Transverse colon (tissue), 4 donors: ENCODE data around the gene SAP130. TPM values are rescaled to one million over a fixed set of nuclear protein-coding genes. Genes with fewer than 3 reads are reported as not detected.

ENCODE experiments used
- DNase-seq: peaks from one replicate; pipeline ENCODE4 v3.0.0-alpha.2; 2019
- H3K27ac ChIP-seq, 4 donors: fragments of 200-600 bp; sonication (generic); 2 replicates each; pipeline ENCODE4 v1.5.1; 2016 to 2018; ENCODE audit warnings: inconsistent platforms in 4 of 4
- H3K27me3 ChIP-seq: fragments of 200-600 bp; sonication (generic); 2 replicates; pipeline ENCODE4 v1.5.1; 2017; ENCODE audit warnings: inconsistent platforms
- H3K36me3 ChIP-seq, 4 donors: fragments of 200-600 bp; sonication (generic); 2 replicates each; pipeline ENCODE4 v1.5.1; 2017 to 2019; ENCODE audit warnings: inconsistent platforms in 4 of 4
- H3K4me1 ChIP-seq, 4 donors: fragments of 200-600 bp; sonication (generic); 2 replicates each; pipeline ENCODE4 v1.5.1; 2017 to 2020; ENCODE audit warnings: inconsistent platforms in 4 of 4
- H3K4me3 ChIP-seq, 4 donors: fragments of 200-600 bp; sonication (generic); 1 replicate in 1 of 4; 2 replicates in 3 of 4; pipeline versions ENCODE4 v1.5.1 to v1.6.1; 2017 to 2019; ENCODE audit warnings: inconsistent platforms in 4 of 4
- H3K9me3 ChIP-seq, 2 donors: fragments of 200-600 bp; sonication (generic); 2 replicates each; pipeline ENCODE4 v1.5.1; 2017 to 2019; ENCODE audit warnings: inconsistent platforms in 2 of 2
- CTCF ChIP-seq, 5 experiments: fragments of 200-600 bp in 3 of 5; fragments of 450-650 bp in 2 of 5; sonication (generic) in 3 of 5; IDR thresholded peaks; 1 replicate in 2 of 5; 2 replicates in 3 of 5; pipeline ENCODE4 v1.5.1; 2016 to 2017; ENCODE audit warnings: antibody characterized with exemption in 5 of 5, inconsistent platforms in 3 of 5, mild to moderate bottlenecking in 2 of 5, moderate library complexity in 1 of 5
- EP300 ChIP-seq: sonication (generic); formaldehyde crosslinking; IDR thresholded peaks from one replicate; pipeline ENCODE4 v1.6.1; 2017; ENCODE audit warnings: antibody characterized with exemption, low read depth
- POLR2A ChIP-seq: fragments of 450-650 bp; IDR thresholded peaks from one replicate; pipeline ENCODE4 v1.6.1; 2016; ENCODE audit warnings: antibody characterized with exemption, mild to moderate bottlenecking, moderate library complexity
- POLR2AphosphoS5 ChIP-seq, 3 donors: sonication (generic); formaldehyde crosslinking; IDR thresholded peaks; one replicate each; pipeline ENCODE4 v1.6.1; 2016; ENCODE audit warnings: antibody characterized with exemption in 3 of 3
- WGBS, 2 donors: methylation state at CpG; one replicate each; pipeline ENCODE4 v1.1.5; 2018; ENCODE audit warnings: low coverage in 1 of 2; 5-methylcytosine and 5-hydroxymethylcytosine counted together
- in situ Hi-C, 4 donors: fragments of 200-750 bp; cut with MboI; loops; one replicate each; pipeline versions ENCODE4 v1.15.0 to v1.15.1; 2017; ENCODE audit warnings: low sequenced_read_pairs in 3 of 4, low pct_ligation_motif_present in 1 of 4, low pct_unique_long_range_greater_than_20kb in 1 of 4
- intact Hi-C: fragments of 100-400 bp; cut with DNase I; formaldehyde crosslinking; loops from one replicate; pipeline ENCODE4 v1.15.1; 2023; ENCODE audit warnings: low total_unique reads
- total RNA-seq, 4 donors: library from RNA; depleted of rRNA; stranded (reverse); fragments of >200 nt; gene quantifications; one replicate each; pipeline ENCODE4 v1.1.0, GENCODE V29; 2016

SAP130 gene
- total RNA-seq, 4 donors from 2014 or later = 2.6 to 23.9 (median 13.0) TPM

GRCh38 chr2:127901339-127902056, 126.4 kb downstream of the SAP130 start:
- Histone ChIP-seq H3K4me1 (peaks cover 0 to 9% (median 1%) of the 10 kb centered on the region in 4 donors), H3K36me3 (no peaks in the 10 kb centered on the region), H3K27ac (peak overlapping the region in 3 of 4 donors; percentile 57 to 63 (median 57)), H3K4me3 (no peak overlapping the region), H3K27me3 (no peaks in the 10 kb centered on the region), H3K9me3 (no peaks in the 10 kb centered on the region)
- peak; percentile 27 for DNase-seq
- in situ Hi-C loops = no loop called here
- TF ChIP-seq POLR2AphosphoS5 (IDR thresholded peaks at IDR 0.05) (no peak), EP300 (no peak), POLR2A (no peak), CTCF (IDR thresholded peaks at IDR 0.05) (no peak)
- intact Hi-C loops = no loop called here
- WGBS, 2 donors = 79 to 82% methylated on average over 4 to 12 of the region's 12 CpGs

- intact Hi-C loops = no loop called here
Observed at GRCh38 chr2:127897531-127898211, 130.2 kb downstream of the SAP130 start.

GRCh38 chr2:127893494-127893893, 134.4 kb downstream of the SAP130 start:
- intact Hi-C loops (no loop called here), in situ Hi-C loops (no loop called here)
- Histone ChIP-seq H3K36me3 (no peaks in the 10 kb centered on the region), H3K9me3 (no peaks in the 10 kb centered on the region), H3K27ac (no peak overlapping the region), H3K27me3 (no peaks in the 10 kb centered on the region), H3K4me1 (peaks cover 0 to 3% (median 0%) of the 10 kb centered on the region in 4 donors), H3K4me3 (no peak overlapping the region)
- TF ChIP-seq POLR2A = no peak
- TF ChIP-seq CTCF (IDR thresholded peaks at IDR 0.05) = no peak
- no peak for TF ChIP-seq POLR2AphosphoS5 (IDR thresholded peaks at IDR 0.05)
- no peak for TF ChIP-seq EP300
- 79 to 100% methylated on average over 1 to 5 of the region's 5 CpGs for WGBS, 2 donors
- DNase-seq = no peak

More at GRCh38 chr2:127897531-127898211, 130.2 kb downstream of the SAP130 start:
- no peaks in the 10 kb centered on the region for H3K36me3 ChIP-seq
- no peaks in the 10 kb centered on the region for H3K27me3 ChIP-seq
- in situ Hi-C loops = no loop called here
- no peak for DNase-seq
- WGBS, 2 donors = 59% methylated on average over 1 of the region's 1 CpG; no CpG with 5 or more reads in 1 of the 2 donors
- H3K4me3 ChIP-seq = no peak overlapping the region
- no peak for TF ChIP-seq POLR2A
- TF ChIP-seq EP300 = no peak
- no peak for TF ChIP-seq POLR2AphosphoS5 (IDR thresholded peaks at IDR 0.05)
- no peak for TF ChIP-seq CTCF (IDR thresholded peaks at IDR 0.05)
- peaks cover 0 to 9% (median 1%) of the 10 kb centered on the region in 4 donors for H3K4me1 ChIP-seq
- H3K27ac ChIP-seq = no peak overlapping the region
- H3K9me3 ChIP-seq = no peaks in the 10 kb centered on the region

GRCh38 chr2:127893033-127893432, 134.8 kb downstream of the SAP130 start:
- Histone ChIP-seq H3K4me1 (peaks cover 0 to 3% (median 2%) of the 10 kb centered on the region in 4 donors), H3K4me3 (no peak overlapping the region), H3K27ac (no peak overlapping the region), H3K36me3 (no peaks in the 10 kb centered on the region), H3K9me3 (no peaks in the 10 kb centered on the region), H3K27me3 (no peaks in the 10 kb centered on the region)
- in situ Hi-C loops = no loop called here
- intact Hi-C loops = no loop called here
- TF ChIP-seq POLR2A (no peak), EP300 (no peak), CTCF (IDR thresholded peaks at IDR 0.05) (no peak), POLR2AphosphoS5 (IDR thresholded peaks at IDR 0.05) (no peak)
- DNase-seq = no peak
- 86 to 93% methylated on average over 7 to 14 of the region's 14 CpGs for WGBS, 2 donors
